K562 (cell line): ENCODE results near the gene PRSS57. TPM values are rescaled to one million over a fixed set of nuclear protein-coding genes. Genes with fewer than 3 reads are reported as not detected.

Experiments
- ATAC-seq: fragments of 200-7000 bp; cut with Tn5 transposase; 3 replicates; pipeline ENCODE4 v1.9.1; 2020; ENCODE audit warnings: moderate library complexity
- BruUV-seq: library from RNA; stranded (reverse); fragments of 400-500 nt; replicated peaks from 2 replicates; lab custom pipeline; 2021; lab: Mats Ljungman, UMichigan
- CTCF ChIA-PET: fragments of 300-600 bp; formaldehyde crosslinking; extraction: SDS; loops from one replicate; lab custom pipeline; 2021; ENCODE audit warnings: low intra/inter-chr PET ratio; lab: Yijun Ruan, JAX
- POLR2A ChIA-PET: fragments of 300-600, 350-650 bp; sonication (Branson Sonifier 250); formaldehyde crosslinking; extraction: SDS; loops from one replicate; lab custom pipeline; 2021; ENCODE audit warnings: antibody characterized with exemption, inconsistent platforms; lab: Yijun Ruan, JAX
- DNase-seq, 4 experiments: peaks; one replicate each; pipeline versions ENCODE4 v3.0.0 to v3.0.0-alpha.2; 2011 to 2018; ENCODE audit warnings: low spot score in 3 of 4, mixed read lengths in 3 of 4; ENCODE audit errors: extremely low read depth in 1 of 4
- FAIRE-seq: peaks from 2 replicates; lab custom pipeline; 2011; peaks lifted over from hg19 to GRCh38; lab: Jason Lieb, UNC
- H2AFZ ChIP-seq: 2 replicates; pipeline ENCODE4 v1.6.0; 2011; ENCODE audit warnings: low read depth, low read length, control low read depth, inconsistent platforms
- H3K27ac ChIP-seq: fragments of 200-600 bp; 3 replicates; pipeline ENCODE4 v1.8.0; 2011; ENCODE audit warnings: low read depth, mild to moderate bottlenecking, control low read depth, inconsistent platforms, low read length, moderate library complexity, mixed read lengths; ENCODE audit errors: extremely low read depth
- H3K27me3 ChIP-seq, 2 experiments: fragments of 300-600 bp in 1 of 2; 2 replicates in 1 of 2; 3 replicates in 1 of 2; pipeline versions ENCODE4 v1.6.0 to v1.8.0; 2011; ENCODE audit warnings: inconsistent platforms in 2 of 2, low read length in 2 of 2, mild to moderate bottlenecking in 1 of 2, mixed read lengths in 1 of 2, moderate library complexity in 1 of 2; ENCODE audit not compliant: control insufficient read depth in 2 of 2, insufficient read depth in 2 of 2
- H3K36me3 ChIP-seq: fragments of 300-600 bp; 3 replicates; pipeline ENCODE4 v1.8.0; 2011; ENCODE audit warnings: mild to moderate bottlenecking, low read length, inconsistent platforms; ENCODE audit not compliant: control insufficient read depth, insufficient read depth
- H3K4me1 ChIP-seq, 2 experiments: fragments of 200-600 bp in 1 of 2; replicated peaks in 1 of 2; 2 replicates in 1 of 2; 3 replicates in 1 of 2; pipeline versions ENCODE4 v1.5.1 to v1.8.0; 2011; ENCODE audit warnings: inconsistent platforms in 2 of 2, low read length in 2 of 2, mild to moderate bottlenecking in 1 of 2, mixed read lengths in 1 of 2, moderate library complexity in 1 of 2; ENCODE audit not compliant: control insufficient read depth in 2 of 2, insufficient read depth in 2 of 2
- H3K4me2 ChIP-seq: 2 replicates; pipeline ENCODE4 v1.6.1; 2011; ENCODE audit warnings: low read length, control low read depth, inconsistent platforms, mixed read lengths; ENCODE audit not compliant: insufficient read depth
- H3K4me3 ChIP-seq: fragments of 200-600 bp; sonication (generic), shearing (Covaris generic); 2 replicates; pipeline ENCODE4 v1.5.1; 2016; ENCODE audit warnings: control low read depth, inconsistent platforms
- H3K79me2 ChIP-seq: fragments of 200-600 bp; 3 replicates; pipeline ENCODE4 v1.8.0; 2011; ENCODE audit warnings: low read length, inconsistent platforms; ENCODE audit not compliant: control insufficient read depth, insufficient read depth
- H3K9ac ChIP-seq, 2 experiments: 2 replicates each; pipeline versions ENCODE4 v1.6.0 to v1.6.1; 2011; ENCODE audit warnings: low read depth in 2 of 2, low read length in 2 of 2, control low read depth in 1 of 2, inconsistent platforms in 1 of 2, mild to moderate bottlenecking in 1 of 2, mixed read lengths in 1 of 2; ENCODE audit not compliant: insufficient read depth in 1 of 2
- H3K9me1 ChIP-seq: one replicate; pipeline ENCODE4 v1.6.0; 2011; ENCODE audit warnings: inconsistent platforms, mild to moderate bottlenecking, low read length, moderate library complexity; ENCODE audit not compliant: control insufficient read depth, insufficient read depth
- H3K9me3 ChIP-seq: replicated peaks from 2 replicates; pipeline ENCODE4 v1.5.1; 2011; ENCODE audit warnings: low read depth, low read length, inconsistent platforms; ENCODE audit not compliant: control insufficient read depth, insufficient read depth
- H4K20me1 ChIP-seq: replicated peaks from 2 replicates; pipeline ENCODE4 v1.6.1; 2011; ENCODE audit warnings: low read length, inconsistent platforms, mixed read lengths; ENCODE audit not compliant: control insufficient read depth, insufficient read depth
- CCNT2 ChIP-seq: IDR thresholded peaks from 2 replicates; pipeline ENCODE4 v1.6.1; 2011; ENCODE audit warnings: borderline replicate concordance, low read depth, mild to moderate bottlenecking, moderate library complexity, mixed read lengths, low read length; ENCODE audit not compliant: insufficient read length; ENCODE audit errors: extremely low read depth
- FOXP4 ChIP-seq: sonication (generic); formaldehyde crosslinking; IDR thresholded peaks from 2 replicates; pipeline ENCODE4 v1.8.0; 2022; ENCODE audit warnings: mild to moderate bottlenecking, missing genetic modification reagents, borderline replicate concordance
- HMG20A ChIP-seq: fragments of 450-650 bp; formaldehyde crosslinking; conservative IDR thresholded peaks from 2 replicates; pipeline ENCODE4 v1.4.0; 2020; ENCODE audit warnings: mild to moderate bottlenecking, mixed read lengths
- NFE2 ChIP-seq: IDR thresholded peaks from 2 replicates; pipeline ENCODE4 v1.6.1; 2014; ENCODE audit warnings: antibody characterized with exemption, low read depth
- PCBP1 ChIP-seq: fragments of 200-400 bp; formaldehyde crosslinking; IDR thresholded peaks from 2 replicates; pipeline ENCODE4 v1.6.1; 2018; ENCODE audit warnings: mild to moderate bottlenecking, low read depth, low read length; ENCODE audit not compliant: poor library complexity, severe bottlenecking
- TSC22D4 ChIP-seq: fragments of 450-650 bp; IDR thresholded peaks from 2 replicates; pipeline ENCODE4 v1.6.1; 2016; ENCODE audit warnings: missing genetic modification characterization, missing biosample characterization, control low read depth
- USF2 ChIP-seq: sonication (generic); formaldehyde crosslinking; IDR thresholded peaks from 2 replicates; pipeline ENCODE4 v1.5.0; 2020; ENCODE audit warnings: missing genetic modification reagents
- ZNF121 ChIP-seq: sonication (generic); formaldehyde crosslinking; conservative IDR thresholded peaks from 2 replicates; pipeline ENCODE4 v1.8.0; 2022; ENCODE audit warnings: missing genetic modification reagents
- ZNF134 ChIP-seq: fragments of 250-450 bp; sonication (Bioruptor Pico); conservative IDR thresholded peaks from 2 replicates; pipeline ENCODE4 v1.4.0; 2020
- WGBS: fragments of 100-300 bp; shearing (Covaris generic); methylation state at CpG from one replicate; pipeline ENCODE4 v1.1.6; 2016; ENCODE audit warnings: low coverage, mixed read lengths; ENCODE audit not compliant: insufficient coverage; ENCODE audit errors: missing lambda C conversion rate; 5-methylcytosine and 5-hydroxymethylcytosine counted together
- in situ Hi-C: fragments of 300-500 bp; cut with MboI; formaldehyde crosslinking; loops from 4 replicates; pipeline ENCODE4 v1.15.0; 2018; ENCODE audit warnings: inconsistent platforms, mixed read lengths
- intact Hi-C: fragments of 100-400 bp; cut with micrococcal nuclease; formaldehyde crosslinking; loops from 2 replicates; pipeline ENCODE4 v1.14.2; 2022
- polyA plus RNA-seq, 8 experiments: library from polyadenylated mRNA; depleted of rRNA in 4 of 8; stranded (reverse) in 5 of 8; unstranded in 3 of 8; fragments of >200 nt; fragmentation: Nextera tagmentation in 2 of 8; fragmentation: Illumina TruSeq in 1 of 8; extraction: Ambion mirVana in 2 of 8; extraction: Trizol in 1 of 8; gene quantifications; 2 replicates each; pipeline versions ENCODE4 v1.2.1 to v1.2.3, GENCODE V29; 2011 to 2014; ENCODE audit warnings: inconsistent platforms in 1 of 8, missing spikeins in 1 of 8
- total RNA-seq, 7 experiments: library from RNA; depleted of rRNA in 6 of 7; stranded (reverse); fragments of >200 nt in 6 of 7; fragmentation: Illumina TruSeq in 2 of 7; extraction: Trizol in 2 of 7; gene quantifications; 2 replicates each; pipeline versions ENCODE4 v1.2.1 to v1.2.3, GENCODE V29; 2011 to 2021; ENCODE audit warnings: low replicate concordance in 1 of 7

Gene PRSS57
- total and polyA plus RNA-seq, 9 of the 15 experiments (the other 6 are each of a cell fraction or from before 2014, with no cell fraction given) = 0.06 to 2.5 (median 1.3) TPM; not detected in 3

- Histone ChIP-seq H3K79me2 (no peaks in the 10 kb centered on the region), H3K4me1 (peaks cover 0 to 33% of the 10 kb centered on the region in 2 experiments; a peak in 2 of 5 replicates), H3K9me3 (no peaks in the 10 kb centered on the region), H3K36me3 (no peaks in the 10 kb centered on the region), H3K9ac (no peak overlapping the region), H3K9me1 (no peaks in the 10 kb centered on the region), H3K27me3 (no peaks in the 10 kb centered on the region), H3K4me3 (no peak overlapping the region), H2AFZ (no peak overlapping the region), H3K27ac (no peak overlapping the region), H3K4me2 (no peak overlapping the region), H4K20me1 (no peaks in the 10 kb centered on the region)
- intact Hi-C loops = no loop called here
- DNase-seq (no peak), FAIRE-seq (no peak), ATAC-seq (no peak)
- WGBS = 60% methylated on average over 17 of the region's 17 CpGs
- ChIA-PET CTCF (no interaction called here), POLR2A (interaction anchor here (0.8 kb wide), 1 partner anchor 13 kb away, joined by 3 read pairs; no protein-coding TSS in a partner anchor)
- in situ Hi-C loops = no loop called here
- no peak for TF ChIP-seq HMG20A (CRISPR knock-in tag)
- TF ChIP-seq ZNF134 (CRISPR knock-in tag) = peak; percentile 73
- TF ChIP-seq FOXP4 (CRISPR knock-in tag) = no peak
- BruUV-seq = no TSS peak
Measured at GRCh38 chr19:688992-689391, 6.3 kb downstream of the PRSS57 start.

GRCh38 chr19:688214-688613 lies 7.0 kb downstream of the PRSS57 start:
- ATAC-seq = no peak
- CTCF ChIA-PET = no interaction called here
- in situ Hi-C loops (no loop called here), intact Hi-C loops (no loop called here)
- Histone ChIP-seq H3K9ac (no peak overlapping the region), H3K4me1 (peaks cover 0 to 35% of the 10 kb centered on the region in 2 experiments; a peak in 2 of 5 replicates), H3K9me3 (no peaks in the 10 kb centered on the region), H3K79me2 (no peaks in the 10 kb centered on the region), H4K20me1 (no peaks in the 10 kb centered on the region), H3K4me3 (no peak overlapping the region), H3K4me2 (no peak overlapping the region), H3K27ac (no peak overlapping the region), H2AFZ (no peak overlapping the region), H3K9me1 (no peaks in the 10 kb centered on the region), H3K27me3 (no peaks in the 10 kb centered on the region), H3K36me3 (no peaks in the 10 kb centered on the region)
- TF ChIP-seq USF2 (CRISPR knock-in tag) (no peak), NFE2 (no peak), CCNT2 (no peak), TSC22D4 (tag) (no peak), PCBP1 (no peak), ZNF121 (CRISPR knock-in tag) (peak; percentile 73)
- BruUV-seq = no TSS peak
- POLR2A ChIA-PET = interaction anchor here (0.8 kb wide), 1 partner anchor 14 kb away, joined by 3 read pairs; no protein-coding TSS in a partner anchor
- no peak for FAIRE-seq
- no peak for DNase-seq
- WGBS = 31% methylated on average over 12 of the region's 15 CpGs
